ENCODE data around the gene ERF. TPM values are rescaled to one million over a fixed set of nuclear protein-coding genes. Genes with fewer than 3 reads are reported as not detected.

The ERF gene
- total and polyA plus RNA-seq, 2 donors (not counting 3 experiments of a cell fraction or from before 2014, with no cell fraction given): 102 to 117 TPM

GRCh38 chr19:42276284-42276683, 21.4 kb upstream of the ERF start:
- Histone ChIP-seq H3K27ac (ENCODE audit: insufficient read depth, low read depth, low read length) (no peak overlapping the region), H3K4me2 (ENCODE audit: insufficient read depth, low read length) (no peak overlapping the region), H2AFZ (ENCODE audit: low read depth, low read length) (no peak overlapping the region), H3K36me3 (ENCODE audit: control insufficient read depth in 2 of 2, extremely low read depth in 1 of 2, insufficient read depth in 2 of 2, low read length in 2 of 2) (peaks cover 12 to 28% of the 10 kb centered on the region in 2 experiments), H3K27me3 (ENCODE audit: control insufficient read depth in 2 of 2, insufficient read depth in 2 of 2, low read length in 2 of 2) (no peaks in the 10 kb centered on the region), H3K79me2 (ENCODE audit: control insufficient read depth, insufficient read depth, low read length) (peaks cover 33% of the 10 kb centered on the region), H3K4me3 (replicated peaks in 1 of 3; ENCODE audit: insufficient read depth in 1 of 3, low read depth in 1 of 3, low read length in 3 of 3) (no peak overlapping the region), H4K20me1 (replicated peaks; ENCODE audit: control insufficient read depth, extremely low read depth, insufficient read depth, low read length) (no peaks in the 10 kb centered on the region), H3K9me1 (replicated peaks; ENCODE audit: control insufficient read depth, extremely low read depth, insufficient read depth, low read length) (no peaks in the 10 kb centered on the region), H3K4me1 (ENCODE audit: control insufficient read depth, extremely low read depth, insufficient read depth, low read length) (peaks cover 33% of the 10 kb centered on the region), H3K9ac (replicated peaks; ENCODE audit: extremely low read depth, insufficient read depth, low read length) (no peak overlapping the region), H3K9me3 (replicated peaks; ENCODE audit: control insufficient read depth, insufficient read depth, low read length) (no peaks in the 10 kb centered on the region)
- dilution Hi-C loops (cut with MboI; ENCODE audit: extremely low pct_ligation_motif_present, low sequenced_read_pairs) (no loop called here), intact Hi-C loops (cut with micrococcal nuclease) (no loop called here)
- BruUV-seq (replicated peaks): no TSS peak
- TF ChIP-seq POLR2A (IDR thresholded peaks at IDR 0.05; ENCODE audit: low read depth, low read length) (no peak), FOS (IDR thresholded peaks at IDR 0.05; ENCODE audit: borderline replicate concordance, insufficient read depth, low read length) (no peak), GATA2 (IDR thresholded peaks at IDR 0.05; ENCODE audit: insufficient read depth, insufficient read length, low read depth, low read length) (no peak), POLR2AphosphoS5 (IDR thresholded peaks at IDR 0.05; ENCODE audit: insufficient read depth, low read depth, low read length) (no peak), JUN (IDR thresholded peaks at IDR 0.05; ENCODE audit: borderline replicate concordance, insufficient read depth, insufficient read length, low read depth) (no peak), EZH2 (IDR thresholded peaks at IDR 0.05; ENCODE audit: borderline replicate concordance, low read depth, low read length, severe bottlenecking) (no peak), MYC (IDR thresholded peaks at IDR 0.05; ENCODE audit: low read depth, low read length) (no peak)
- TF ChIP-seq, protein P1, sequence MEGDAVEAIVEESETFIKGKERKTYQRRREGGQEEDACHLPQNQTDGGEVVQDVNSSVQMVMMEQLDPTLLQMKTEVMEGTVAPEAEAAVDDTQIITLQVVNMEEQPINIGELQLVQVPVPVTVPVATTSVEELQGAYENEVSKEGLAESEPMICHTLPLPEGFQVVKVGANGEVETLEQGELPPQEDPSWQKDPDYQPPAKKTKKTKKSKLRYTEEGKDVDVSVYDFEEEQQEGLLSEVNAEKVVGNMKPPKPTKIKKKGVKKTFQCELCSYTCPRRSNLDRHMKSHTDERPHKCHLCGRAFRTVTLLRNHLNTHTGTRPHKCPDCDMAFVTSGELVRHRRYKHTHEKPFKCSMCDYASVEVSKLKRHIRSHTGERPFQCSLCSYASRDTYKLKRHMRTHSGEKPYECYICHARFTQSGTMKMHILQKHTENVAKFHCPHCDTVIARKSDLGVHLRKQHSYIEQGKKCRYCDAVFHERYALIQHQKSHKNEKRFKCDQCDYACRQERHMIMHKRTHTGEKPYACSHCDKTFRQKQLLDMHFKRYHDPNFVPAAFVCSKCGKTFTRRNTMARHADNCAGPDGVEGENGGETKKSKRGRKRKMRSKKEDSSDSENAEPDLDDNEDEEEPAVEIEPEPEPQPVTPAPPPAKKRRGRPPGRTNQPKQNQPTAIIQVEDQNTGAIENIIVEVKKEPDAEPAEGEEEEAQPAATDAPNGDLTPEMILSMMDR (IDR thresholded peaks at IDR 0.05; ENCODE audit: extremely low read depth in 1 of 2, insufficient read depth in 1 of 2, low read depth in 1 of 2, low read length in 2 of 2): no peak
- TF ChIP-seq, protein P2, sequence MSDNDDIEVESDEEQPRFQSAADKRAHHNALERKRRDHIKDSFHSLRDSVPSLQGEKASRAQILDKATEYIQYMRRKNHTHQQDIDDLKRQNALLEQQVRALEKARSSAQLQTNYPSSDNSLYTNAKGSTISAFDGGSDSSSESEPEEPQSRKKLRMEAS (IDR thresholded peaks at IDR 0.05; ENCODE audit: insufficient read depth, insufficient read length): no peak
- DNase-seq (ENCODE audit: low read depth, low spot score) (no peak), FAIRE-seq (no peak)
- POLR2A ChIA-PET: no interaction called here
- CTCF ChIA-PET: interaction anchor here (7.4 kb wide), 1 partner anchor 29 kb away, joined by 365 read pairs; the partner anchor contains the start of gene GSK3A
